HEK293 (cell line): Measurements from ENCODE around the gene SHISAL2A.

Experiments
- CTCF ChIA-PET: fragments of 350-600 bp; formaldehyde crosslinking; extraction: SDS; loops from one replicate; lab custom pipeline; 2021; ENCODE audit warnings: antibody characterized with exemption; lab: Yijun Ruan, JAX
- POLR2A ChIA-PET: fragments of 300-600 bp; formaldehyde crosslinking; extraction: SDS; loops from one replicate; lab custom pipeline; 2020; ENCODE audit warnings: antibody characterized with exemption, inconsistent platforms; lab: Yijun Ruan, JAX
- H3K27ac ChIP-seq: fragments of 200-500 bp; sonication (Bioruptor generic); 2 replicates; pipeline ENCODE4 v1.5.1; 2014; ENCODE audit warnings: low read depth, low read length, control low read depth, inconsistent platforms; ENCODE audit errors: extremely low read depth
- H3K36me3 ChIP-seq, 2 experiments: fragments of 200-500 bp in 1 of 2; sonication (Bioruptor generic) in 1 of 2; 1 replicate in 1 of 2; 2 replicates in 1 of 2; pipeline ENCODE4 v1.5.1; 2014 to 2017; ENCODE audit warnings: inconsistent platforms in 2 of 2, low read length in 2 of 2; ENCODE audit not compliant: control insufficient read depth in 2 of 2, insufficient read depth in 1 of 2
- H3K4me1 ChIP-seq: fragments of 200-500 bp; sonication (Bioruptor generic); 2 replicates; pipeline ENCODE4 v1.5.1; 2014; ENCODE audit warnings: mild to moderate bottlenecking, low read length, inconsistent platforms; ENCODE audit not compliant: control insufficient read depth, insufficient read depth
- H3K4me3 ChIP-seq: 2 replicates; pipeline ENCODE4 v1.5.1; 2011; ENCODE audit warnings: low read depth, mild to moderate bottlenecking, control low read depth, low read length, moderate library complexity
- H3K9me3 ChIP-seq: fragments of 200-500 bp; sonication (Bioruptor generic); 2 replicates; pipeline ENCODE4 v1.5.1; 2014; ENCODE audit warnings: low read depth, low read length, inconsistent platforms; ENCODE audit not compliant: control insufficient read depth, insufficient read depth
- AEBP2 ChIP-seq: fragments of 450-650 bp; formaldehyde crosslinking; IDR thresholded peaks from 2 replicates; pipeline ENCODE4 v1.5.1; 2016; ENCODE audit warnings: missing biosample characterization, missing genetic modification characterization, borderline replicate concordance
- GLIS1 ChIP-seq: fragments of 450-650 bp; formaldehyde crosslinking; IDR thresholded peaks from 2 replicates; pipeline ENCODE4 v1.5.1; 2016; ENCODE audit warnings: missing biosample characterization, missing genetic modification characterization
- HOXA7 ChIP-seq: sonication (generic); formaldehyde crosslinking; IDR thresholded peaks from 2 replicates; pipeline ENCODE4 v1.8.1; 2022; ENCODE audit warnings: missing genetic modification reagents, borderline replicate concordance
- IKZF3 ChIP-seq: fragments of 450-650 bp; IDR thresholded peaks from 2 replicates; pipeline ENCODE4 v1.5.0; 2018; ENCODE audit warnings: missing biosample characterization, mild to moderate bottlenecking, missing genetic modification characterization, moderate library complexity
- PRDM4 ChIP-seq: fragments of 450-650 bp; formaldehyde crosslinking; IDR thresholded peaks from 2 replicates; pipeline ENCODE4 v1.5.1; 2017; ENCODE audit warnings: missing biosample characterization, missing genetic modification characterization
- PRDM6 ChIP-seq: fragments of 450-650 bp; formaldehyde crosslinking; IDR thresholded peaks from 2 replicates; pipeline ENCODE4 v1.5.1; 2017; ENCODE audit warnings: missing biosample characterization, missing genetic modification characterization
- TCF7L2 ChIP-seq: IDR thresholded peaks from 2 replicates; pipeline ENCODE4 v1.6.1; 2011; ENCODE audit warnings: low read depth, mild to moderate bottlenecking, inconsistent platforms, low read length, moderate library complexity, borderline replicate concordance
- ZBTB17 ChIP-seq: fragments of 450-650 bp; formaldehyde crosslinking; IDR thresholded peaks from 2 replicates; pipeline ENCODE4 v1.5.1; 2016; ENCODE audit warnings: missing biosample characterization, missing genetic modification characterization
- ZNF10 ChIP-seq: fragments of 450-650 bp; formaldehyde crosslinking; IDR thresholded peaks from 2 replicates; pipeline ENCODE4 v1.5.1; 2017; ENCODE audit warnings: missing biosample characterization, missing genetic modification characterization
- ZNF174 ChIP-seq: fragments of 450-650 bp; formaldehyde crosslinking; IDR thresholded peaks from 2 replicates; pipeline ENCODE4 v1.5.0; 2017; ENCODE audit warnings: missing biosample characterization, mild to moderate bottlenecking, missing genetic modification characterization
- ZNF274 ChIP-seq, 2 experiments: fragments of 200-500 bp in 1 of 2; fragments of 450-650 bp in 1 of 2; sonication (Bioruptor generic) in 1 of 2; formaldehyde crosslinking in 1 of 2; IDR thresholded peaks; 2 replicates each; pipeline versions ENCODE4 v1.5.1 to v1.6.1; 2014 to 2016; ENCODE audit warnings: borderline replicate concordance in 1 of 2, inconsistent platforms in 1 of 2, low read length in 1 of 2, missing biosample characterization in 1 of 2, missing genetic modification characterization in 1 of 2
- ZNF280C ChIP-seq: fragments of 450-650 bp; formaldehyde crosslinking; IDR thresholded peaks from 2 replicates; pipeline ENCODE4 v1.5.1; 2016; ENCODE audit warnings: missing biosample characterization, missing genetic modification characterization
- ZNF362 ChIP-seq: fragments of 450-650 bp; formaldehyde crosslinking; IDR thresholded peaks from 2 replicates; pipeline ENCODE4 v1.5.1; 2016; ENCODE audit warnings: missing biosample characterization, missing genetic modification characterization
- ZNF423 ChIP-seq: fragments of 450-650 bp; formaldehyde crosslinking; IDR thresholded peaks from 2 replicates; pipeline ENCODE4 v1.5.1; 2016; ENCODE audit warnings: missing biosample characterization, missing genetic modification characterization
- ZNF600 ChIP-seq: fragments of 450-650 bp; formaldehyde crosslinking; IDR thresholded peaks from 2 replicates; pipeline ENCODE4 v1.5.1; 2016; ENCODE audit warnings: missing biosample characterization, missing genetic modification characterization
- ZNF664 ChIP-seq: fragments of 450-650 bp; formaldehyde crosslinking; IDR thresholded peaks from 2 replicates; pipeline ENCODE4 v1.5.1; 2016; ENCODE audit warnings: missing biosample characterization, missing genetic modification characterization
- ZNF670 ChIP-seq: fragments of 450-650 bp; formaldehyde crosslinking; IDR thresholded peaks from 2 replicates; pipeline ENCODE4 v1.5.1; 2016; ENCODE audit warnings: missing biosample characterization, missing genetic modification characterization, low read depth
- ZNF792 ChIP-seq: fragments of 450-650 bp; formaldehyde crosslinking; IDR thresholded peaks from 2 replicates; pipeline ENCODE4 v1.5.1; 2016; ENCODE audit warnings: missing biosample characterization, missing genetic modification characterization
- TF ChIP-seq, protein P1 (sequence below): fragments of 450-650 bp; formaldehyde crosslinking; IDR thresholded peaks from 2 replicates; pipeline ENCODE4 v1.5.1; 2016; ENCODE audit warnings: missing biosample characterization, missing genetic modification characterization
- TF ChIP-seq, protein P2 (sequence below): fragments of 450-650 bp; formaldehyde crosslinking; IDR thresholded peaks from 2 replicates; pipeline ENCODE4 v1.5.1; 2016; ENCODE audit warnings: missing biosample characterization, missing genetic modification characterization

Gene SHISAL2A

GRCh38 chr1:52677076-52677806 is 44.3 kb downstream of the SHISAL2A start:
- peak; percentile 71 for TF ChIP-seq ZNF664 (tag by site-specific recombination)
- TF ChIP-seq PRDM4 (tag by site-specific recombination): no peak
- 0 out of 2 replicates have a peak, but pooled peaks have one; percentile 30 for TF ChIP-seq IKZF3
- no peak for TF ChIP-seq ZNF280C (tag by site-specific recombination)
- TF ChIP-seq ZNF670 (tag by site-specific recombination): no peak
- TF ChIP-seq, protein P1, sequence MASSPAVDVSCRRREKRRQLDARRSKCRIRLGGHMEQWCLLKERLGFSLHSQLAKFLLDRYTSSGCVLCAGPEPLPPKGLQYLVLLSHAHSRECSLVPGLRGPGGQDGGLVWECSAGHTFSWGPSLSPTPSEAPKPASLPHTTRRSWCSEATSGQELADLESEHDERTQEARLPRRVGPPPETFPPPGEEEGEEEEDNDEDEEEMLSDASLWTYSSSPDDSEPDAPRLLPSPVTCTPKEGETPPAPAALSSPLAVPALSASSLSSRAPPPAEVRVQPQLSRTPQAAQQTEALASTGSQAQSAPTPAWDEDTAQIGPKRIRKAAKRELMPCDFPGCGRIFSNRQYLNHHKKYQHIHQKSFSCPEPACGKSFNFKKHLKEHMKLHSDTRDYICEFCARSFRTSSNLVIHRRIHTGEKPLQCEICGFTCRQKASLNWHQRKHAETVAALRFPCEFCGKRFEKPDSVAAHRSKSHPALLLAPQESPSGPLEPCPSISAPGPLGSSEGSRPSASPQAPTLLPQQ (tag by site-specific recombination): no peak
- peak; percentile 55; the same call in 1 of the 2 replicates for TF ChIP-seq PRDM6 (tag by site-specific recombination)
- no peak for TF ChIP-seq TCF7L2
- peak; percentile 7; the same call in 1 of the 2 replicates for TF ChIP-seq GLIS1 (tag by site-specific recombination)
- TF ChIP-seq, protein P2, sequence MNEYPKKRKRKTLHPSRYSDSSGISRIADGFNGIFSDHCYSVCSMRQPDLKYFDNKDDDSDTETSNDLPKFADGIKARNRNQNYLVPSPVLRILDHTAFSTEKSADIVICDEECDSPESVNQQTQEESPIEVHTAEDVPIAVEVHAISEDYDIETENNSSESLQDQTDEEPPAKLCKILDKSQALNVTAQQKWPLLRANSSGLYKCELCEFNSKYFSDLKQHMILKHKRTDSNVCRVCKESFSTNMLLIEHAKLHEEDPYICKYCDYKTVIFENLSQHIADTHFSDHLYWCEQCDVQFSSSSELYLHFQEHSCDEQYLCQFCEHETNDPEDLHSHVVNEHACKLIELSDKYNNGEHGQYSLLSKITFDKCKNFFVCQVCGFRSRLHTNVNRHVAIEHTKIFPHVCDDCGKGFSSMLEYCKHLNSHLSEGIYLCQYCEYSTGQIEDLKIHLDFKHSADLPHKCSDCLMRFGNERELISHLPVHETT (tag by site-specific recombination): no peak
- no peak for TF ChIP-seq ZNF274 (IDR thresholded peaks at IDR 0.05; ENCODE audit: low read length)
- TF ChIP-seq ZNF274 (tag by site-specific recombination; IDR thresholded peaks at IDR 0.05; ENCODE audit: borderline replicate concordance): no peak
- no peak for TF ChIP-seq ZNF792 (tag by site-specific recombination)
- TF ChIP-seq ZNF362 (tag by site-specific recombination): no peak
- TF ChIP-seq ZNF174 (tag by site-specific recombination): no peak
- no peak for TF ChIP-seq ZNF10 (tag by site-specific recombination)
- peak; percentile 68; the same call in 1 of the 2 replicates for TF ChIP-seq ZBTB17 (tag by site-specific recombination)
- 0 out of 2 replicates have a peak, but pooled peaks have one; percentile 14 for TF ChIP-seq ZNF600 (tag by site-specific recombination)
- TF ChIP-seq HOXA7: no peak
- TF ChIP-seq AEBP2: no peak
- no peak for TF ChIP-seq ZNF423 (tag by site-specific recombination)
- Histone ChIP-seq H3K4me3 (no peak overlapping the region), H3K4me1 (no peaks in the 10 kb centered on the region), H3K9me3 (no peaks in the 10 kb centered on the region), H3K36me3 (no peaks in the 10 kb centered on the region), H3K27ac (no peak overlapping the region)
- ChIA-PET CTCF (interaction anchor here (1.6 kb wide), 1 partner anchor 9 kb away, joined by 8 read pairs; no protein-coding TSS in a partner anchor), POLR2A (interaction anchor here (0.6 kb wide), 1 partner anchor 362 kb away, joined by 3 read pairs; no protein-coding TSS in a partner anchor)
